Esophagus muscularis mucosa (tissue), 4 donors: ENCODE results near the gene GEMIN7. TPM values are rescaled to one million over a fixed set of nuclear protein-coding genes. Genes with fewer than 3 reads are reported as not detected.
A peak's percentile ranks its signal among the peaks of the same experiment; 100 is the strongest.

ENCODE experiments used
- DNase-seq: peaks from one replicate; pipeline ENCODE4 v3.0.0-alpha.2; 2017; ENCODE audit errors: extremely low spot score
- H3K27ac ChIP-seq, 4 donors: fragments of 200-600 bp; sonication (generic); replicated peaks in 1 of 4; 1 replicate in 3 of 4; 2 replicates in 1 of 4; pipeline ENCODE4 v1.5.1; 2016 to 2019; ENCODE audit warnings: mild to moderate bottlenecking in 1 of 4
- H3K27me3 ChIP-seq, 4 donors: fragments of 200-600 bp; sonication (generic); one replicate each; pipeline versions ENCODE4 v1.5.1 to v1.6.0; 2016 to 2019
- H3K36me3 ChIP-seq, 4 donors: fragments of 200-600 bp; sonication (generic); one replicate each; pipeline ENCODE4 v1.5.1; 2016 to 2019
- H3K4me1 ChIP-seq, 4 donors: fragments of 200-600 bp; sonication (generic); one replicate each; pipeline ENCODE4 v1.5.1; 2016 to 2019
- H3K4me3 ChIP-seq, 4 donors: fragments of 200-600 bp; sonication (generic); 1 replicate in 2 of 4; 2 replicates in 2 of 4; pipeline ENCODE4 v1.5.1; 2016 to 2019; ENCODE audit warnings: mild to moderate bottlenecking in 4 of 4, moderate library complexity in 1 of 4
- H3K9me3 ChIP-seq, 4 donors: fragments of 200-600 bp; sonication (generic); 1 replicate in 3 of 4; 2 replicates in 1 of 4; pipeline ENCODE4 v1.5.1; 2016 to 2019
- EP300 ChIP-seq: sonication (generic); formaldehyde crosslinking; IDR thresholded peaks from one replicate; pipeline ENCODE4 v1.6.1; 2017; ENCODE audit warnings: antibody characterized with exemption
- POLR2A ChIP-seq: fragments of 450-650 bp; IDR thresholded peaks from one replicate; pipeline ENCODE4 v1.6.1; 2017; ENCODE audit warnings: antibody characterized with exemption, moderate library complexity, mild to moderate bottlenecking, low read depth
- POLR2AphosphoS5 ChIP-seq, 2 donors: sonication (generic); formaldehyde crosslinking; IDR thresholded peaks; one replicate each; pipeline ENCODE4 v1.6.1; 2017; ENCODE audit warnings: antibody characterized with exemption in 2 of 2
- WGBS: methylation state at CpG from one replicate; pipeline ENCODE4 v1.1.5; 2018; 5-methylcytosine and 5-hydroxymethylcytosine counted together
- intact Hi-C: fragments of 100-400 bp; cut with DNase I; formaldehyde crosslinking; loops from one replicate; pipeline ENCODE4 v1.15.1; 2023
- total RNA-seq, 4 donors: library from RNA; depleted of rRNA; stranded (reverse); fragments of >200 nt; gene quantifications; one replicate each; pipeline versions ENCODE4 v1.1.0 to v1.2.1, GENCODE V29; 2016
- TF ChIP-seq, protein P1 (sequence below), 3 experiments: fragments of 200-600 bp in 2 of 3; fragments of 450-650 bp in 1 of 3; sonication (generic) in 2 of 3; IDR thresholded peaks; one replicate each; pipeline ENCODE4 v1.5.1; 2017 to 2019; ENCODE audit warnings: antibody characterized with exemption in 3 of 3, mild to moderate bottlenecking in 2 of 3, moderate library complexity in 1 of 3

Gene GEMIN7
- 10 to 100 TPM; 12.3 to 19.1 (median 15.3) TPM for total RNA-seq

GRCh38 chr19:45079063-45079910, at the start of gene GEMIN7:
Gene GEMIN7 (plus strand): TSS chr19:45079260. CDS start chr19:45090115, 10,855 bp downstream.
- peaks cover 33 to 50% (median 49%) of the 10 kb centered on the region in 4 donors for H3K4me1 ChIP-seq
- H3K27ac ChIP-seq, result peak within 1 kb of the TSS; percentile 76 to 78 (median 76)
- H3K27me3 ChIP-seq, result no peaks in the 10 kb centered on the region
- no peak for DNase-seq
- H3K36me3 ChIP-seq, result peaks cover 0 to 24% (median 12%) of the 10 kb centered on the region in 4 donors
- H3K4me3 ChIP-seq, result peak within 1 kb of the TSS; percentile 72 to 93 (median 82)
- under 1% methylated on average over 29 of the region's 61 CpGs for WGBS
- intact Hi-C loops, result loop anchor here (10.0 kb wide), 1 partner anchor 184 kb away; the partner anchor contains the start of gene TOMM40
- no peaks in the 10 kb centered on the region for H3K9me3 ChIP-seq
- TF ChIP-seq POLR2AphosphoS5 (IDR thresholded peaks at IDR 0.05) (peak; percentile 56 to 69), EP300 (no peak), POLR2A (no peak)
- TF ChIP-seq, protein P1, sequence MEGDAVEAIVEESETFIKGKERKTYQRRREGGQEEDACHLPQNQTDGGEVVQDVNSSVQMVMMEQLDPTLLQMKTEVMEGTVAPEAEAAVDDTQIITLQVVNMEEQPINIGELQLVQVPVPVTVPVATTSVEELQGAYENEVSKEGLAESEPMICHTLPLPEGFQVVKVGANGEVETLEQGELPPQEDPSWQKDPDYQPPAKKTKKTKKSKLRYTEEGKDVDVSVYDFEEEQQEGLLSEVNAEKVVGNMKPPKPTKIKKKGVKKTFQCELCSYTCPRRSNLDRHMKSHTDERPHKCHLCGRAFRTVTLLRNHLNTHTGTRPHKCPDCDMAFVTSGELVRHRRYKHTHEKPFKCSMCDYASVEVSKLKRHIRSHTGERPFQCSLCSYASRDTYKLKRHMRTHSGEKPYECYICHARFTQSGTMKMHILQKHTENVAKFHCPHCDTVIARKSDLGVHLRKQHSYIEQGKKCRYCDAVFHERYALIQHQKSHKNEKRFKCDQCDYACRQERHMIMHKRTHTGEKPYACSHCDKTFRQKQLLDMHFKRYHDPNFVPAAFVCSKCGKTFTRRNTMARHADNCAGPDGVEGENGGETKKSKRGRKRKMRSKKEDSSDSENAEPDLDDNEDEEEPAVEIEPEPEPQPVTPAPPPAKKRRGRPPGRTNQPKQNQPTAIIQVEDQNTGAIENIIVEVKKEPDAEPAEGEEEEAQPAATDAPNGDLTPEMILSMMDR (IDR thresholded peaks at IDR 0.05), result peak; percentile 19 to 34 (median 26)

DNA sequence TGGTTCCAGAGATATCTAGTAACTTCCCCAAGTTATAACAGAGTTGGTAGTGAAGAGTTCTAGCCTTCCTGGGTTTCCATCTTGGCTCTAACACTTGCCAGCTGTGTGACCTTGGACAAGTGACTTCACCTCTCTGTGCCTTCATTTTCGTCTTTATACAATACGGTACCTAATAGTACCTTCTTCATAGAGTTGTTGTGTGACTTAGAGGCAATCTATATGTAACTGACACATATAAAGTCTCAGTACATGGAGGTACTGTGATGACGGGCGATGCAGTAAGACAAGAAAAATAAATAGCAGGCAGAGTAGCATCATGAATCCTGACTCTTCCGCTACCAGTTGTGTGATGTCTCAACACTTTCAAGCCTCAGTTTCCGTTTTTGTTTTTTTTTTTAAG, 48.2 kb upstream of the GEMIN7 start:
- H3K9me3 ChIP-seq, result peaks cover 0 to 4% (median 0%) of the 10 kb centered on the region in 4 donors
- intact Hi-C loops, result no loop called here
- H3K36me3 ChIP-seq, result peaks cover 19 to 96% (median 73%) of the 10 kb centered on the region in 4 donors
- no peak for DNase-seq
- TF ChIP-seq POLR2AphosphoS5 (IDR thresholded peaks at IDR 0.05) (no peak), POLR2A (no peak), EP300 (no peak)
- TF ChIP-seq, protein P1 (IDR thresholded peaks at IDR 0.05), result no peak
- H3K27me3 ChIP-seq, result no peaks in the 10 kb centered on the region
- no peaks in the 10 kb centered on the region for H3K4me1 ChIP-seq
- no peak overlapping the region for H3K27ac ChIP-seq
- no peak overlapping the region for H3K4me3 ChIP-seq
- WGBS, result 93% methylated on average over 6 of the region's 6 CpGs

GRCh38 chr19:45032421-45032820, 46.6 kb upstream of the GEMIN7 start:
- peaks cover 0 to 4% (median 0%) of the 10 kb centered on the region in 4 donors for H3K9me3 ChIP-seq
- no peaks in the 10 kb centered on the region for H3K27me3 ChIP-seq
- DNase-seq, result no peak
- H3K4me1 ChIP-seq, result no peaks in the 10 kb centered on the region
- peaks cover 19 to 94% (median 71%) of the 10 kb centered on the region in 4 donors for H3K36me3 ChIP-seq
- 88% methylated on average over 18 of the region's 18 CpGs for WGBS
- H3K4me3 ChIP-seq, result no peak overlapping the region
- intact Hi-C loops, result no loop called here
- no peak for TF ChIP-seq POLR2AphosphoS5 (IDR thresholded peaks at IDR 0.05)
- no peak for TF ChIP-seq EP300
- TF ChIP-seq, protein P1 (IDR thresholded peaks at IDR 0.05), result no peak
- no peak for TF ChIP-seq POLR2A
- no peak overlapping the region for H3K27ac ChIP-seq

DNA sequence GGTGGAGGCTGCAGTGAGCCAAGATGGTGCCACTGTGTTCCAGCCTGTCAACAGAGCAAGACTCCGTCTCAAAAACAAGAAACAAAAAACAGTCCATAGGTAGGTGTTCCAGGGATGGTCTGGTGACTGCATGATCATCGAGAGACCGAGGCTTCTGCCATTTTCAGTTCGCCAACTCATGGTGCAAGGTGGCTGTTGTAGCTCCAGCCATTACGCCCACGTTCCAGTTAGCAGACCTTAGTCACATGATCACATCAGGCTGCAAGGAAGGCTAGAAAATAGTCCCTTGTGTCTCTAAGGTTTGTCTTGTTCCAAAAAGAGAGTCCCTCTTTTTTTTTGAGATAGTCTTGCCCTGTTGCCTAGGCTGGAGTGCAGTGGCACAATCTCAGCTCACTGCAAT, 43.3 kb upstream of the GEMIN7 start:
- Histone ChIP-seq H3K9me3 (peaks cover 0 to 4% (median 0%) of the 10 kb centered on the region in 4 donors), H3K36me3 (peaks cover 12 to 71% (median 52%) of the 10 kb centered on the region in 4 donors), H3K27ac (no peak overlapping the region), H3K4me3 (no peak overlapping the region), H3K4me1 (peaks cover 19 to 23% (median 21%) of the 10 kb centered on the region in 4 donors), H3K27me3 (no peaks in the 10 kb centered on the region)
- intact Hi-C loops, result no loop called here
- DNase-seq, result no peak
- TF ChIP-seq POLR2A, result no peak
- TF ChIP-seq EP300, result no peak
- TF ChIP-seq, protein P1 (IDR thresholded peaks at IDR 0.05), result no peak
- no peak for TF ChIP-seq POLR2AphosphoS5 (IDR thresholded peaks at IDR 0.05)
- whole genome bisulfite sequencing, result 98% methylated on average over 6 of the region's 6 CpGs
